Activated CD4-positive, alpha-beta T cell treated with anti-CD3 and anti-CD28 coated beads, Interleukin-2, amount 50 U/mL, for 48 hours (primary cell): Measurements from ENCODE around the gene JARID2.

Source experiments
- DNase-seq, 2 experiments: peaks; one replicate each; pipeline ENCODE4 v3.0.0-alpha.2; 2020

JARID2 gene

GRCh38 chr6:15384901-15385300 lies 139.0 kb downstream of the JARID2 start:
- DNase-seq, result no peak

- DNase-seq, result no peak
Measured at GRCh38 chr6:15385521-15385920, 139.7 kb downstream of the JARID2 start.

GRCh38 chr6:15386110-15386755 lies 140.4 kb downstream of the JARID2 start:
- DNase-seq, result no peak

- no peak for DNase-seq
Measured at GRCh38 chr6:15386756-15387112, 140.9 kb downstream of the JARID2 start.

GRCh38 chr6:15387118-15387517 lies 141.2 kb downstream of the JARID2 start:
- peak in 1 of 2 experiments; percentile 31 for DNase-seq

- no peak for DNase-seq
Measured at GRCh38 chr6:15389084-15389764, 143.4 kb downstream of the JARID2 start.

- DNase-seq, result no peak
Measured at GRCh38 chr6:15389765-15390723, 144.2 kb downstream of the JARID2 start.

GRCh38 chr6:15391500-15391899 lies 145.6 kb downstream of the JARID2 start:
- DNase-seq, result no peak

- DNase-seq, result no peak
Measured at GRCh38 chr6:15392182-15392581, 146.3 kb downstream of the JARID2 start.

GRCh38 chr6:15393605-15394004 lies 147.7 kb downstream of the JARID2 start:
- DNase-seq, result no peak

- DNase-seq, result peak in 1 of 2 experiments; percentile 34
Measured at GRCh38 chr6:15395087-15395486, 149.2 kb downstream of the JARID2 start.

GRCh38 chr6:15396808-15397207 lies 150.9 kb downstream of the JARID2 start:
- no peak for DNase-seq

- DNase-seq, result no peak
Measured at GRCh38 chr6:15398633-15399275, 152.9 kb downstream of the JARID2 start.

- no peak for DNase-seq
Measured at GRCh38 chr6:15399641-15400470, 154.0 kb downstream of the JARID2 start.

- DNase-seq, result peak in 1 of 2 experiments; percentile 33
Measured at GRCh38 chr6:15400572-15401004, 154.7 kb downstream of the JARID2 start.

GRCh38 chr6:15401120-15401519 lies 155.3 kb downstream of the JARID2 start:
- no peak for DNase-seq

- no peak for DNase-seq
Measured at GRCh38 chr6:15401769-15402250, 155.9 kb downstream of the JARID2 start.

GRCh38 chr6:15402406-15403045 lies 156.7 kb downstream of the JARID2 start:
- DNase-seq, result no peak

- DNase-seq, result no peak
Measured at GRCh38 chr6:15403094-15403755, 157.4 kb downstream of the JARID2 start.

- no peak for DNase-seq
Measured at GRCh38 chr6:15404685-15404980, 158.8 kb downstream of the JARID2 start.
